COR-L47 (cell line): ENCODE measurements around the gene MATN1.

Source experiments
- DNase-seq: peaks from one replicate; lab custom pipeline; 2025; lab: John Stamatoyannopoulos, UW

The MATN1 gene

DNA sequence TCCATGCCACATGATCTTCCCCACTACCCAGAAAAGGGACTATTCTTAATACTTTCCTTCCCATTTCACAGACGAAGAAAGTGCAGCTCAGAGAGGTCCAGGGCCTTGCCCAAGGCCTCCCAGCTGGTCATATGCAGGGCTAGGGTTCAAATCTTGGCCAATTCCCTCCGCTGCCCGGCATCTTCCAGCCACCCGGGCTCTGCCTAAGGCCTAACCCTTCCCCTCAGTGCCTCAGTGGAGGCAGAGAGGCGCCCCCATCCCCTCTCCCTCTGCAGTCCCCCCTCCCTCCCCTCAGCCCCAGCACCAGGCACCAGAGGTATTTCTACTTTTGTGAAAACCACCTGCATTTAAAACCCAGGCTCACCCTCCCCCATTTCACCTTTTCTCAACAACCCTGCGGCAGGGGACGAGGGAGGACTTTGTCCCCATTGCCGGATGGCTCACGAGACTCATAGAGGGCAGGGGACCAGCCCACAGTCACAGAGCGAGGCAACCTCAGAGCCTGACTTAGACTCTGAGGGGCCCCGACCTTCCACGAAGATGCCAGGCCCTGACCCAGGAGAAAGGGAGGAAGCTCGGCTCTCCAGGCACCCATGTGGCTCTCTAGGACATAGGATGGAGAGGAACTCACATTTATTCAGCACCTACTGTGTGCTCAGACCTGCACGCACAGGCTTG, 21.9 kb upstream of the MATN1 start:
- no peak for DNase-seq

DNA sequence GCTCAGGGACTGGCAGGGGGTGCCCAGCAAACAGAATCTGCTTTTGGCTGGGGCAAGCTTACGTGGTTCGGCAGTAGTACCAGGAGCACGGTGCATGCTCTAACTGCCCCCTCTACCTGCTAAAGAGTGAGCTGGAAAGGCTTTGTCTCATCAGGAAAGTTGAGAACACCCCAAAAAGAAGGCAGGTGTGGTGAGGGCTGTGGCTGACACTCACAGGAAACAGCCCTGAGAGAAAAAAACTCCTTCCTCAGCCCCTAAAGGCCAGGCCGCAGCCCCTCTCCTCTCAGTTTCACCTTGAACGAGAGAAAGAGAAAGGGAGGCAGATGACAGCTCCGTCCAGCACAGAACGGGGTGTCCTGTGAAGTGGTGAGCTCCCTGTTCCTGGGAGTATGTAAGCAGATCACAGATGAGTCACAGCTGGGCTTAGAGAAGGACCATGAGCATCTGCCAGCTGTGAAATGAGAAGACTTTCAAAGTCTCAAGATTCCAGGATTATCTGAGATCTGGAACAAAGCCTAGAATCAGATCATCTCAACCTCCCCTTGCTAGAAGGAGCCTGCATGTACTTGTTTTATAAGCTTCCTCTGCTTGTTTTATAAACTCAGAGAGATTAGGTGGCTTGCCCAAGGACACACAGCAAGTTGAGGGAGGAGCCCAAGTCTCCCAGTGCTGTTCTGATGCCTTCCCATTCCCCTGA, 20.8 kb upstream of the MATN1 start:
- DNase-seq: no peak

DNA sequence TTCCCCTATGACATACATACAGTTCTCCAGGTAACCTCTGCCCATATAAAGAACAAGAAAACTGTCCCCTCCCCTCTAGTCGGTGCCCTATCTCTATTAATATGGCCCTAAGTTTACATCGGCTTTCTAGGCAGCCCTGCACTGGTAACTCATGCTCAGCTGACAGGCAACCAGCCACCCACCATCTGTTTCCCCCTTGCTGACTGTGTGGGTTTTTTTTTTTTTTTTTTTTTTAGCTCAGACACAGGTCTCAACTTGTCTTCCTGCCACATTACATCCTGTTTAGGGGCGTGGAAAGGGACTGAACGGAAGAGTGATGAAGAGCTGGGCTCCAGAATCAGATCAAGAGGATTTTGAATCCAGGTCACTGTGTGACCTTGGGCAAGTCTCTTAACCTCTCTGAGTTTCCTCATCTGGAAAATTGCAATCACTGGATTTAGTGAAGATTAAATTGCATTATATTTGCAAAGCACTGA, 20.2 kb upstream of the MATN1 start:
- DNase-seq: no peak

DNA sequence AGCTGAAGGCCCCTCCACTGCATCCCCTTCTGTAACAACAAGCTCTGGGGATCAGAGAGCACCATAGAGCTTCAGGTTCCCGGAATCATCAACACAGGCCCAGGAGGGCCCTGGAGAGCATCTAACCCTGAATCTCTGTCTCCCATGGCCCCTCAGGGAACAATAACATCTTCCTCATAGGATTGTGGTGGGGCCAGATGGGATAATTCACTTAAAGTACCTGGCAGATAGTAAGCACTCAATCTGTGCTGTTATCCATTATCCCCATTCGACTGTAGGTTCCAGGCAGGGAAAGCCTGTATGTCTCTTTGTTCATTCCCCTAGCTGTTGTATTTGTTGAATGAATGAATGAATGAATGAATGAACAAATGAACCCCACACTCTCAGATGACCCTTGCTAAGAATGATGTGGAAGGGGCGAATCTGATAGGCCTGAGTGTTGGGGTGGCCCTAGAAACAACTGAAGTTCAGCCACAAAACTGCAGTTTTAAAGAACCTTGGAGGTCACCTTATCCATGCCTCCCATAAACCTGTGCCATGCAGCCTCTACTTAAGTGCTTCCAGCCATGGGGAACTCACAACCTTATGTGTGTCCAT, 19.7 kb upstream of the MATN1 start:
- no peak for DNase-seq

DNA sequence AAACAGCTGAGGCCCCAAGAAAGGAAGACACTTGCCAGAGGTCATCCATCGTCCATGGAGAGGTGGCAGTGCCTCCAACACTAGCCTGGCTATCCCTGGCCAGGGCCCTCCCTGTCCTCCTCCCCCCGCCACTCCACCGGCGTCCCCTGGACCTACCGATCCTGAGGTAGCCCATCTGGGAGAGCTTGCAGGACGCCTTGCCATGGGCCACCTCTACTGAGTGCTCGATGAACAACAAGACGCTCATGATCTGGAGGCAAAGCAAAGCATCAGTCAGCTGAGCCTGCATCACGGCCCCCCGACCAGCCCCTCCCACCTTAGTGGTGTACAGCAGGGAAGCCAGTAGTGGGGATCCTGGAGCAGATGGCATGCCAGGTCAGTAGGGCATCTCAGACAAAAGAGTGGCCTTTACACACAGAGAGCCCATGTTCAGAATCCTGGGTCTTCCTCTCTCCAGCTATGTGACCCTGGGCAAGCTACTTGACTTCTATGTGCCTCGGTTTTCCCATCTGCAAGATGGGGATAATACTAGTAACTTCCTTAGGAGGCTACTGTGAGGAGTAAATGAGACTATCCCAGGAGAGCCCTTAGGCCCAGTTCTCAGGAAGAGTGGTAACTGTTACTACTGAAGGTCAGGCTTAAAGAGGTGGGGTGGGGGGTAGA, 19.0 kb upstream of the MATN1 start:
- DNase-seq: no peak

DNA sequence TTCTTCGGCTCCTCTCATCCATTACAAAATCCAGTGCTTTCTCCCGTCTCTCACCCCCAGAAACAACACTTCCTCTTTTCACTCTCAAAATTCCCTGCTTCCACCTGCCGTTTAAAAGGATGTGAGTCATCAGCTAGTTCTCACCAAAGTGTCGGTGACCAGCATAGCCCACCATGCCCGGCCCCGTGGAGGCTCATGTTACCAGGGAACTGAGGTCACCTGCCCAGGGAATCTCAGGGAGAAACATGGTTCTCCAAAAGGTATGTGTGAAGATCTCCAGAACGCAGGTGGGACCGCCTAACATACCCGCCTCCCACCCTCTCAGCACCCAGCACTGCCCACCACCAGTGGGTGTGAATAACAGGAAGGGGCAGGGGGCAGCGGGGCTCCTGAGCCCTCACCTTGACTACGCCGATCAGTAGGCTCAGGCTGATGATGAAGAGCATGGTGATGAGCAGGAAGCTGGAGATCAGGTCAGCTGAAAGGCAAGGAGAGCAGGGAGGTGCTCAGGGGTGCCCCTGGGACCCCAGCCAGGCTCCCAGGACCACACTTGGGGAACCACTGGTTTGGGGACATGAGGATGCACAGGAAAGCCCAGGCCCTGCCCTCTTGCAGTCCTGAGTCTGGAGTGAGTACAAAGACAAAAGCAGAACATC, 18.0 kb upstream of the MATN1 start:
- no peak for DNase-seq

DNA sequence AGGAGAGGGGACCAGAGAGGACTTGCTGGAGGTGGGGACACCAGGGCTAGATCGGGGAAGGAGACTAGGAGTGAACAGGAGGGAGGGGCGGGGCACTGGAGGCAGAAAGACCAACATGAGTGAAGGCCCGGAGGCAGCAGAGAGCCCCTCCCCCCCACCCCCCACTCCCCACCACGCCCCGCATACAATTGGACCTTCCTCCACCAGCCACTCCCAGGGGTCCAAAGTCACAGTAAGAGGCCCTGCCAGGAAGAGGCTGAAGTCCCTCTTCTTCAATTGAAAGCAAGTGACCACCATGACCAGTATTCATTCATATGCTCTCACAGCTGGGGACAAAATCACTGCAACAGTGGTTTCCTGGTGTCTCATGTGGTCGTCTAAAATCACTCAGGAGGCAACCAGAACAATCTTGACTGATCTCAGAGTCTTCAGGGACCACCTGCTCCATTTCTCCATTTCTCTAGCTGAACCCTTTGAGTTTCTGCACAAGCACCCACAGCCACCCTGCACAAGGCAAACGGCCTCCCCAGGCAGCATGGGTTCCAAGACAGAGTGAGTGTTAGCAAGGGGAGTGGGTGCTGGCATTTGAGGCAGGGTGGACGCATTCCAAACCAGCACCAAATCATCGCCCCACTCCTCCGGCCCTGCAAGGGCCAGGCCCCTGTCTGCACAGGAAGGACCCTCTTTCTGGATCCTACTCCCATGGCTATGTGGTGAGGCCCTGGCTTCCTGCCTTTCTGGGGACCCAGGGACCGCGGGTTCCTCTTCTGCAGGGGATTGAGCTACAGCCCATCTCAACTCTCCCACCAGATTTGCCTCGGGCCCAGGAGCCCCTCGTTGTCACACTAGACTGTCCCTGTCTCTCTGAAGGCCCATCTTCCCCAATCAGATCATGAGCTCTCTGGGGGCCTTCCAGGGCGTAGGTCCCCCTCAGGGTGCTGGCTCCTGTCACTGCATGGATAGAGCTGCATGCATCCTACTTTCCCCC, 17.2 kb upstream of the MATN1 start:
- DNase-seq: no peak

DNA sequence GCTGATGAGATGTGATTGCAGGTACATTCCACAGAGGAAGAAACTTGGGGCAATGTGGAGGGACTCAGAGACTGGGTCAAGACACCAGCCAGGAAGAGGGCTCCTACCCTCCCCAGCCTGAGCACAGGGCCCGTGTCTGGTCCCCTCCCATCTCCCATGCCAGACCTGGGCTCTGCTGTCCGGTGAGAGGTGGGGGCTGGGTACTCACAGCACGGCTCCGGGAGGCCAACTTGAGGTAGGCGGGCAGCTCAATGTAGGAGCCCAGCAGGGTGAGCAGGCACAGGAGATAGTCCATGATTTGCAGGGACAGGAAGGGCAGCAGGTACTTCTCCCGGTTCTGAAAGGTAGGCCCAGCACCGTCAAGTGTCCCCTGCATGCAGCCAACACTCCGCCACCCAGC, 16.2 kb upstream of the MATN1 start:
- no peak for DNase-seq

DNA sequence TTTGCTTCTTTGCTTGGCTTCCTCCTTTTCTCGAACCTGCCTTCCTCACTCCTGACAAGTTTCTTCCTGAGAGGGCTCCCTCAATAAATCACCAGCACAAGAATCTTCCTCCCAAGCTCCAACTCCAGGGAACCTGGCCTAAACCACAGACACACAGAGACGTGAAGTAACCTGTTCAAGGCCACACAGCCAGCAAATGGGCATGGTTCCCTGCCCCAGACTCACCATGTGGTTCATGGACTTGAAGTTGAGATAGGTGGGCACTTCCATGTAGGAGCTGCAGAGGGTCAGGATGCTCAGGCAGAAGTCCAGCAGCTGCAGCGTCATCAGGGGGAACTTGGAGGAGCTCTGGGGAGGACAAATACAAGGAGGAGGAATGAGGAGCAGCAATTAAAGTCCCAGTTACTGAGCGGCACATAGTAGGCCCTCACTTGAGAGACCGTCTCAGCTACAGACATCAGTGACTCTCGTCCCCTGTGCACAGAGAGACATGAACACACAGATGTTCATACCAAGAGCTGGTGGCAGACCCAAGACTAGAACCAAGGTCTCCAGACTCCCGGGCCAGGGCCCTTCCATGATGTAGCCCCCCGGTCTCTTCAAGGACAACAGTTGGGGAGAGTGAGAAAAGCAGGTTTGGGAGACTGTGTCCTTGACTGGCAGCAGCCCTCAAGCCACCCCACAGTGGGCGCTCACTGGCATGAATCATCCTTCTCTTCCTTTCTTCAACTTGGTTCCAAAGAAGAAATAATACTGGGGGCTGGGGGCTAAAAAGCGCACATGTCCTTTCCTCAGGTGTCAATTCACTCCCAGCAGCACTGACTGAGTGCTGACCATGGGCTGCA, 15.6 kb upstream of the MATN1 start:
- DNase-seq: no peak

DNA sequence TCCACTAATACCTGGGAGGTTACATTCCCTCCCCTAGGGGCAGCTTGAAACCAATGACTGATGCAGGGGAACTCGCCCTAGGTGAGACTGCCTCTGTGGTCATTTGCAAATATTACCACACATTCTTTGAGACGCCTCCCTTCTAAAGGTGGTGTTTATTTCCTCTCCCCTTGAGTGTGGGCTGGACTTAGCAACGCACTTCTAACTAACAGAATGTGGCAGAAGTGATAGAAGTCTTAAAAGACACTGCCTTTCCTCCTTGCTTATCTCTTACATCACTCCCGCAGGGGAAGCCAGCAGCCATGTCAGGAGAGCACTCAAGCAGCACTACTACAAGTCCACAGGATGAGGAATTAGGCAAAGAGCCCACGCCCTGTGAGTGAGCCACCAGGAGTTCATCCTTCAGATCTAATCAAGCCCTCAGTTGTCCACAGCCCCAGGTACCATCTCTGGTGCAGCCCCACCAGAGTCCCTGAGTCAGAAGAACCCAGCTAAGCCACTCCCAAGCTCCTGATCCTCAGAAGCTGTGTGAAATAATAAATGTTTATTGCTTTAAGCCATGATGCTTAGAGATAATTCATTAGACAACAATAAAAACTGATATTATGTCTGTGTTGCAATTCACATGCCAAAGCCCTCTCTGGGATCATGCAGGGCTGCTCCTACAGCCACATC, 14.8 kb upstream of the MATN1 start:
- no peak for DNase-seq

DNA sequence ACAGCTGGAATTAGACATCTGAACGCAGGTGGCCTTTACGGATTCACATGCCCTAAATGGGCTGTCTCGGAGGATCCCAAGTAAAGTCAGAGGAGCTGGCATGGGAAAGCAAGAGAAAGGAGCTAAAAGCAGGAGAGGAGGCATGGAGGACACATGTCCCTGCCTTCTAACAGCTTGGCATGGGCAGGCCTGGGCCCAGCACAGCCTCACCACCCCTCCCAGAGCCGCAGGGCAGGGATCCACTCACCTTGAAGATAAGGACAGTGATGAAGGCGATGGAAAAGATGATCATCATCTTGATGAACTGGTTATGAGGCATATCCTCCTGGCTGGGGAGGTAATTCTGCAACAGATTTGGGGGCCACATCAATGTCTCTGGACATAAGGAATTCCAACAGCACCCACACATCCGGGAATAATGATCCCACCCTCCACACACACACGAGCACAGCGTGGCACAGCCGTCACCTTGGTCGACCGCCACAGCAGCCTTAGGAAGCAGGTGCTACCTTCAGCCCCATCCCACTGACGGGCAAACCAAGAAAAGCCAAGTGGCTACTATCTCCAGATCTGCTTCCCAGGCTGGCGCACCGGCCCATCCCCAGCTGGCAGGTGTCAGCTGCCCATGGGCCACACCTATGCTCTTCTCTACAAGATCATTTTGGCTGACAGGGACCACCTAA, 14.1 kb upstream of the MATN1 start:
- no peak for DNase-seq

DNA sequence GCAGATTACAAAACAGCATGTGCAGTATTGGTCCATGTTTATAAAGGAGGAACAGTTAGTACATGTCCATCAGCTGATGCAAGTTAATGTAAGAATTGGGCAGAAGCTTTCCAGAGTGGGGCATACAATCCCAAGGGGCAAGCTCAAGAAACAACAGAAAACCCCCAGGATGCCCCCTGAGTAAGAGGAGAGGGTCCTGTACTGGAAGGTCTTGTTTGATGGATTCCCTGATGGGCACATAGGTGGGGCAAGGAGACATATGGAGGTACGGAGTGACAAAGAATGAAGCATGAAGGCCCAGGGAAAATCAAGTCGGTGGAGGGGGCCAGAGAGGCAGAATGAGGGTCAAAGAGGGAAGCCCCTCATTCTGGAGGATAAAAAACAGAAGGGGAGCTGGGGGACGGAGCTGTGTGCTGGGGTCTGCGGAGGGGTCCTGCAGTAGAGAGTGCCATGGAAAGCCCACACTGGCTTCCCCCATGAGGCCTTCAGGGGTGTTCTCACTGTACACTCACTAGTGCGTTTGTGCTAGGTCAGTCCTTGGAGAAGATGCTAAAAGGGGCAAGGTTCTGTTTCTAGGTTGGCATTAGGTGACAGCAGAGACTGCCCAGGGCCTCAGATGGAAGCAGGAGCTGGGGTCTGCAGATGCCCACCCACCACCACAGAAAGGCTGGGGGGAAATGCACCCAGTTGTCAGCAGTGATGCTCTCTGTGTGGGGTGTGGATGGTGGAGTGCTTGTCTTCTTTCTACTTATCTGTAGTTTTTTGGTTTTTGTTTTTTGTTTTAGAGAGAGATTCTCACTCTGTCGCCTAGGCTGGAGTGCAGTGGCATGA, 12.5 kb upstream of the MATN1 start:
- no peak for DNase-seq

DNA sequence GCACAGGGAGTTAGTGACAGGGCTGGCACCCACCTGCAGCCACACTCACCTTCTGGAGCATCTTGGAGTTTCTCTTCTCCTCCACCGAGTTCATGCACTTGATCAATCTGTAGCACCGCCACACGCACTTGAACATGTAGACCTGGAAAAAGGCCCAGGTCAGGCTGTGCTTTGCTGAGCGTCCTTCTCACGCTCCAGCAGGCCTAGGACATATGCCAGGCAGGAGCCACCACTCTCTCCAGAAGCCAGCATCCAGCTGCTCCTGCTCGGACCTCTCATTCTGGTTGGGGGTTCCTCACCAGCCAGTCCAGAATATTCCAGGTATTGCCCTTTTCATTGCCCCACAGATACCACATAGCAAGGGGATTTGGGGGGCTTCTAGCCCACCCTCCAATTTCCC, 11.7 kb upstream of the MATN1 start:
- no peak for DNase-seq

DNA sequence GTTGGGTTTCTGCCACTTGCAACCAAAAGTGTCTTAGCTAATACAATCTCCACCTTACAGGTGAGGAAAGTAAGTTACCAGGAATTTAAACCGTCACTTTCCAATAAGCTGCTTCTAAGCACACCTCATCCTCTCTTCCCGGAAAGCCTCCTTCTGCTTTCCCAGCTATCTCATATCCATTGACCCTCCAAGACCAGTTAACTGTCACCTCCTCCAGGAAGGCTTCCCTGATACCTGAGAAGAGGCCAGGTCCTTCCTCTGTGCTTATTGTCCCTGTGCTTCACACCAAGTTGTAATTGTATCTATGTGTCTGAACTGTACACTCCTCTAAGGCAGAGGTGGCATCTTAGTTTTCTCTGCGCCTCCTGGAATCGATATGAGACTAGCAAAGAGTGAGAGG, 11.2 kb upstream of the MATN1 start:
- DNase-seq: no peak

DNA sequence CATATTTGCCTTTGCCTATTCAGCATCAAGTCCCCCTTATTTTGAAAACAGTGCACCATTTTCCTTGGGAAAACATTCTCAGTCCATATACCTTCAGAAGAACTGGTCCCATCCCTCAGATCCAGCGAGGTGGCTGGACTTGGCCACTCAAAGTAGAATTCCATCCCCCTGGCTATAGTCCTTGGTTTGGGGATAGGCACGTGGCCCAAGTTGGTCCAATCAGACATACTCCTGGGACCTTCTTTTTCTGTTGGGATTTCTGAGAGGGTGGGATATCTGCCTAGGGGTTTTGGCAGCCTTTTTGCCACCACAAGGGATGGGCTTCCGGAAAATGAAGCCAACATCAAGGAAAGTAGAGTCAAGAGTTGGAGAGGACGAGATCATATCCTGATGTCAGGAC, 10.7 kb upstream of the MATN1 start:
- DNase-seq: no peak

DNA sequence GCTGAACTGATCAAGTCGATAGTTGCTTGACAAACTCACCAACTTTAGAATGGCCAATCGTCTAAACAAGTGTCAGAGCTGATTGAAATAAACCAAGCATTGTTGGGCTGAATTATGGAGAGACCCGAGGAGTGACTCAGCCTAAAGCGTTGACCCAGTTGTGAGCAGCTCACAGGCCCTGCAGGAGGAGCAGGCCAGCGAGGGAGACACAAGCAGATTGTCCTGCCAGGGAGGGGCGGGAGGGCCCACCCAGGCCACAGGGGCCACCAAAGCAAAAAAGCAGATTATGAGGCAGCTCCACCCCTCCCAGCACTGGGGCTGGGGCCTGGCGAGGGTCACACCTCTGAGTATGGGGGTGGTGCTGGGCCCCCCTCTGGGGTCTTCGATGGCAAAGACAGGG, 10.1 kb upstream of the MATN1 start:
- DNase-seq: no peak

DNA sequence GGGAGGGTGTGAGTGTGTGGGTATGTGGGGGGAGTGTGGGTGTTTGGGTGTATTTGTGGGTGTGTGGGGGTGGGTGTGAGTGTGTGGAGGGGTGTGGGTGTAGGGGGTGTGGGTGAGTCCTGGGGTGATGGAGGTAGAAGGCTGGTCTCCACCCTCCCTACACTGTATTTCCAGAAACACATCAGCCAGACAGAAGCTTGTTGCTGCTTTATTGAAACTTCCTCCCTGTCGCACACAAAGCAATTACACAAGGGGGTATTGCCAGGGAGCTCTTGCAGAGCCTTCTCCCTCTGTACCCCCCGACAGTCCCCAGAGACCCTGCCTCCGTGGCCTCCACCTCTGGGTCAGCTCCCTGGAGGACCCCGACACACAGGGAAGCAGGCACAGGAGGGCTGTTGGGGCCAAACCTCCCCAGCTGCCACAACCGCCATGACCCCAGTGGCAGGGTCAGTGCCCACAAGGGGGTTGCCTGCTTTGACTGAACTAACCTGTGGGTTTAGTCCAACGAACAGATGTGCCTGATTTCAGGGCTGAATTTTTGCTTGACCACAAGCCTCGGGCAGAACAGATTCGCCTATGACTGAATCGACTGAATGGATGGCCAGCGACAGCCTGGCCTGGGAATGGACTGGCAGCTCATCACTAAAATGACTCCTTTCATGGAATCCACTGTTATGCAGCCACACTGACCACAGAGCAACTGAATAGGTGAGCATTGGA, 9.1 kb upstream of the MATN1 start:
- DNase-seq: no peak
